GM21723 (cell line): ENCODE measurements around the gene BCL11B.

Experiments used
- ATAC-seq: cut with Tn5 transposase; IDR thresholded peaks from one replicate; pipeline ENCODE4 v1.9.1; 2021; ENCODE audit warnings: mild to moderate bottlenecking, moderate library complexity; ENCODE audit not compliant: unreplicated experiment

The BCL11B gene

DNA sequence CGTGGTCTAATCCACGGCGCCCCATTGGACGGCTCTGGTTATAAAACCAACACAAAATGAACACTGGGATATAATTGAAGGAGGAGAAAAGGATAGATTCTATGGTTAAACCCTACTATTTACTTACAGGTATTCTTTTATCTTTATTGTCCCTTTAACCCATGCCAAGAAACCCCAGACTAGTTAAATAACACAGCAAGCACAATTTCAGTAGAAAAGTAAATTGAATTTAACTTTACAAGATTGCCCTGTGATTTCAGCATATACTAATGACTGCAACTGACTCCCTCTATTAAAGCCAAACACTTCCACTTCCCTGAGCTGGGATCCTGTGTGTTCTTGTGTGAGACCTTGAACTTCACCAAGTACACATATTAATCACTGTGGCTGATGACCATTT, 45.3 kb downstream of the BCL11B start:
- ATAC-seq: no peak

DNA sequence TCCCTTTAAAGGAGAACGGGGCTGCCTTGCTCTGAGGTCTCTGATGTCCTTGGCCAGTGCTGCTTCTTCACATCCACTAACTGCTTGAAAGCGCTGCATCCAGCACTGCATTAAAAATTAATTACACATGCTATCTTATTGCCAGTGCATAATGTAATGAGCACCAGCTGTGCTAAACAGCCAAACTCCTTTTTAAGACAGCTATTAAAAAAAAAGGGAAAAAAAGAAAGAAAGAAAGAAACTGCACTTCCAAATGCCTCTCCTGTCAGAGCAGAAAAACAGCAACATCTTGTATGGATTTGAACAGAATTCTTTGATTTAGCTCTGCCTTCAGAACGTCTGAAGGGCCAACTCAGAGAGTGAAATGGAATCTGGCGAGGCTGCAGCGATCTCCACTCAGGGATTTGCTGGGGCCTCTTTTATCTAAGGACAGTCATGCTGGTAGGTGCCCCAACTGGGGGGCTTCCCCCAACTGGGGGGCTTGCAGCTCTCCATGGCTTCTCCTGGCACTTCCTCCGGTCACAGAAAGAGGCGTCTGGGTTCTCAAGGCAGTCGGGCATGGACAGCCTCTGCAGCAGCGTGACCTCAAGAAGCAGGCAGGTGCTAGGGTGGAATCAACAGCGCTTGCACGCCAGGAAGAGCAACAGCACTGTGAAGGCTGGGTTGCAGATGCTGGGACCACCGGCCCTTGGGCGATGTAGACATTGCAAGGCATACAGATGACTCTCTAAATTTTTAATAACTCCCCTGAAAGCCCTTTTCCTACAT, 46.4 kb downstream of the BCL11B start:
- no peak for ATAC-seq

DNA sequence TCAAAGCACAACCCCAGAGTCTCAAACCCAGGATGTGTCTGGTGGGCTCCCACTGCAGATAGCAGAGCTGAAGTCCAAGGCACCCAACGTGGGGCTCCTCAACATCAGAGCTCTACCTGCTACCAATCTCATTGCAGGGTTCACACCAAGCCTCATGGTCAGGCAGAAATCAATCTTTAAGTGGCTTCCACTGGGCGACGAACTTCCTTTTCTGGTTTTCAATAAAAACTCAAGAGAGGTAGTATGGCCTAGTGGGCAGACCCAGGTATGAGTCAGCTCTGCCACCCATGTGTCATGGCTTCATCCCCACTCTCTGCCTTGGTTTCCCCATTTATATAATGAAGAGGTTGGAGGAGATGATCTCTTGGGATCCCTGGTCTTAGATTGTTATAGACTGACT, 47.0 kb downstream of the BCL11B start:
- no peak for ATAC-seq

DNA sequence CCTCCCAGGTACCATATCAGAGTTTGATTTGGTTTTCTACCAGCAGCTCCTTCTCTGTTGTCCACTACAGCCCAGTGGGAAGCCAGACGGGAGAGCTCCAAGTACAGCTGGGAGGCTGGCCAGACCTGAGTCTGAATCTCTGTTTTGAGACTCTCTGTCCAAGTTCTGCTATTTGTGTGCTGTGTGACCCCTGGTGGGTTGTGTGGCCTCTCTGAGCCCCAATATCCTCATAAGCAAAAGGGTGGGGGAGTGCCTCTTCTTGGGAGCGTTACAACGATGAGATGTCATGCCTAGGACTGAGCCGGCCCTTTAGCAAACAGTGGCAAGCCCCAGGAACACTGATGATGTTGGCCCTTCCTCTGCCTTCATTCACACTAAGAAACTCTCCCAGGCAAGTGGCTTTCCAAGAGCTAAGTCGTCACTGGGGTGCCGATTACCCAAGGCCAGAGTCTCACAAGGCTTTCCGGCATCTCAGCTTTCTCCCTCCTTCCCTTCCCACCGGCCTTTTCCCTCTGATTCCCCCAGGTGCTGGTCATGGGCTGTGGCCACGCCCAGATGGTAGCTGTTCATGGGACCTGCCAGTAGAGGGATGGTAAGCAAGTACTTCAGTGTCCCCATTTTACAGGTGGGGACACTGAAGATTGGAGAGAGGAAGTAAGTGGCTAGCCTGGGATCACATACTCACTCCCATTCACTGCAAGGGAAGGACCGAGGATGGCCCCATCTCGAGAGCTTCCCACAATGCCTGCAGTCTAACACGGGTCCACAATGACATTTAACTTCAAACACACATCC, 47.7 kb downstream of the BCL11B start:
- ATAC-seq: no peak

DNA sequence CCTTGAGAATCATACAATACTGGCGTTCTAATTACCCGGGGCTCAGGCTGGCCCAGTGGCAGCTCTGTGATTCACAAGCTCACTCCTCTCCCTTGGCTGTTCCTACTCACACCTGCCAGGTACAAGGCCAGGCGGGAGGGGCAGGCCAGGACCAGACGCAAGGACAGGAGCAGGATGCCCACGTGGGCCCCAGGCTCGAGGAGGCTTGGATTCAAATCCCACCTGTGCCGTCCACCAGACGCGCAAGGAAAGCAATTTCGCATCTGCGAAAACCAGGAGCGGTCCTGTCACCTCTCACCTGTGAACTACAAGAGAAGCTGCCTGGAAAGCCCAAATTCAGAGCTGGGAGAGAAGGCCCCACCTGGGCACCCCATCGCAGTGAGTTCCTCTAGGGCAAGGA, 50.6 kb downstream of the BCL11B start:
- no peak for ATAC-seq

DNA sequence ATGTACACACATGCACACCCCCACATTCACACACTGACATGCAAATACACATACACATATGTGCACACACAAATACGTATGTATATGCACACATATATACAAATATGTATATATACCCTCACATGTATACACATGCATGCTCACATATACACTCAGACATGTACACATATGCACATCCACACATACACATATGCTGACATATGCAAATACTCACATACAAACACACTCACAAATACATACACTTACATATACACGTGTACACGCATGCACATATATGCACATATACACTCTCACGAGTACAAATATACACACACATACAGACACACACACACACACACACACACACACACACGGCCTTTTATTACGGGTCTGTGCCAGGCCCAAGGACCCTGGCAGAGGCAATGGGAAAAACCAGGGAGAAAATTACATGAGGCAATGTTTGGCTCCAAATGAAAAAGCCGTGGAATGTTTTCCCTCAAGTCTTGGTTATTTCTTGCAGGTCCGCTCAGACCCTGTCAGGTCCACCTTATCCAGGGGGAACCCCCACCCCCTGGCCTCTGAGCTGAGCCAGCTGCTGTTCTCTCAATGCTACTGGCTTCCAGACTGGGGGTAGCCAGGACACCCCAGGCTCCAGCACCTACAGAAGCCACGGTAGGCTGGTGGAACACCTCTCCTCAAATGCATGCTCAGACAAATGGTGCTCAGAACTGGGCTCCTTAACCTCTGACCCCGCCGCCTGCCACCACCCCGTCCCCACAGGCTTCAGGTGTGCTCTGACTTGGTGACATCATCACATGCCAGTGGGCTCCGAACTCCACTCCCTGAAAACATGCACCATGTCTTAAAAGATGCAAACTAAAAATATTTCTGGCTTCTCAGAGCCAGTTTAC, 54.7 kb downstream of the BCL11B start:
- ATAC-seq: no peak

DNA sequence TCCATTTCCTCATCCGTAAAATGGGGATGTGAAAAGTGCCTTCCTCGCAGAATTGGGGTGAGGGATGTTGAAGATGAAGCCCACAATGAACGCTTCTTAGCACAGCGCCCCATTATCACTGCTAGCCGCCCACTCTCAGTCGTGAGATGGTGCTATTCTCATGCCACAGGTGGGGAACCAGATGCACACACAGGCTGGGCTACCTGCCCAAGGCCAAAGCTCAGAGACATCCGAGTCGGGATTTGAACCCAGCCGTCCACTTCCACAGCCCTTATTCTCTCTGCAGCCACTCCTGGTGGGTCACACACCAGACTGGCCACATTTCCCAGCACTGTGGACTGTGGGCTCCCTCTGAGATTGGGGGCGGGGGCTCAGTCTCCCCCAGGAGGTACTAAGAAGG, 55.8 kb downstream of the BCL11B start:
- ATAC-seq: no peak

DNA sequence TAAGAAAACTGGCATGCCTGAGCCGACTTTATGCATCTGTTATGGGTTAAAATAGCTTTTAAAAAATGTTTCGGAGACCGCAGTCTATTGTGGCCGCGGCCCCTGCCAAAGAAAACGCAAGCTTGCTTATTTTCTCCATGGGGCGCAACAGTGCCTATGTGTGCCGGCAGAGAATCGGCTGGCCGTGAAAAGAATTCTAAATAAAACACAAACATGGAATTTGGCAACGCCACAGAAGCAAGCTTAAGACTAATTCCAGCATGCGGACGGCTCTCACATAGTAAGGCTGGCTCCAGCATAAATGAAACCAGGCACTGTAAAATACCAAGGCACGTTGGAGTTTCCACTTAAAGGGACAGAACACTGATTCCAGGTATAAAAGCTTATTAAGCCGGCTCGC, 56.7 kb downstream of the BCL11B start:
- ATAC-seq: no peak

DNA sequence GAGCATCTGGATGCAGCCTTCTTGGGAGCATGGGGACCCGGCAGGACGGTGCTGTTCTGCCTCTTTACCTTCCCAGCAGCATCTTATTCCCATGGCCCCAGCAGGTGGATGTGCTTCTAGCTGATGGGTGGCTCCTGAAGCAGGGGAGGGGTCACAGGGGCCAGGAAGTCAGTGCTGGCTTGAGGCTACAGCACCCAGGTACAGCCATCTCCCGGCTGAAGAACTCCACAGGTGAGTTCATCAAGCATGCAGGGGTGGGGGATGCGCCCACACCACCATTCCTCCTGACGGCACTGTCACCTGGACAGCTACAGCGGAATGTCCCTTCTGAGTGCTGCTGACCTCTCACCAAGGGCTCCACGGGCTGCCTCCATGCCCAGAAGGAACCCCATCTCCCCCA, 57.3 kb downstream of the BCL11B start:
- no peak for ATAC-seq

DNA sequence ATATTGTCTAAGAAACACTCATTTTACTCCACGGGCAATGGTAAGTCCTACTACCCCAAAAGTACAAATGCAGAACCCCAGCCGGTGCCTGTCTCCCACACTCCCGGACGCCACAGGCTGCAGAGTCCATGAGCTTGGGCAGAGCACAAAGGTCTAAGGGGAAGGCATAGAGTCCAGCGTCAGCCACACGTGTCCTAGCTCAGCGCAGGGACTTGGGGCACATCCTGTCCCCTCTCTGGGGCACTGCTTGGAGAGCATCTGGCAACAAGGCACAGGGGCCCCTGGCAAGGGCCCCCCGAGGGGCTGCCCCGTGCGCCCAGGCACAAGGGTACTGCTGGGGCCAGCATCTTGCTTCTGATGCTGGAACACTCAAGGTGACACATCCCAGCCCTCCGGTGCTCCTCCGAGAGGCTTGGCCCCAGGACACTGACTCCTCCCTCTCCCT, 58.4 kb downstream of the BCL11B start:
- ATAC-seq: no peak

DNA sequence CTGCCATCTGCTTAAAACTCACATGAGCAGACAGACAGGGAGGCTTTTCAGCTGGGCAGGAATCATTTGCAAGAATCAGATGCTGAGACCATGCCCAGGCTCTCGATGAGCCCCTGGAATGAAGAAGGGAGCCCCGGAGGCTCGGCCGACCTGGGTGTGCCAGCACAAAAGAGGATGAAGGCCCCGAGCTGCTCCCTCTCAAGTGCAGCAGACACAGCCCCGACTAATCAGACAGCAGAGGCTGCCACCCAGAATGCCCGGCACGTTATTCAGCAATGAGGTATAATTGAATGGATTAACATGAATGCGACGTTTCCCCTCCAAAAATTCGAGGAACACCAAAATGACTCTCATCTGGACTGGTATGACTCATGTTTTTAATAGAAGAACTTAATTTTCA, 58.9 kb downstream of the BCL11B start:
- ATAC-seq: no peak

DNA sequence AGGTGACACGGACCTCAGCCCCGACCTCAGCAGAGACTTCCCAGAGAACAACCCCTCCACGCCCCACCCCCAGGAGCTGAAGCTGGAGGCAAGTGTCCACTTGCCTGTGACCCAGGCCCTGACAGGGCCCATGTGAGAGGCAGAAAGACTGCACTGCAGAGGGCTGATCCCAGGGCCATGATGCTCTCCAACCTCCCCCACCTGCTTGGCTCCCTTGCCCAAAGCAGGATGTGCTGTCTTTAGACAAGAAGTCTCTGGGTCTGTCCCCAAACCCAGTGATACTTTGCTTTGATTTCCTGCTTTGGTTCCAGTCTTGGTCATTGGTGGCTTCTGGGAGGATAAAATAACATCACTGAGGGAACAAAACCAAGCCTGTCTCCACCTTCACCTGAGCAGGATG, 59.4 kb downstream of the BCL11B start:
- no peak for ATAC-seq

DNA sequence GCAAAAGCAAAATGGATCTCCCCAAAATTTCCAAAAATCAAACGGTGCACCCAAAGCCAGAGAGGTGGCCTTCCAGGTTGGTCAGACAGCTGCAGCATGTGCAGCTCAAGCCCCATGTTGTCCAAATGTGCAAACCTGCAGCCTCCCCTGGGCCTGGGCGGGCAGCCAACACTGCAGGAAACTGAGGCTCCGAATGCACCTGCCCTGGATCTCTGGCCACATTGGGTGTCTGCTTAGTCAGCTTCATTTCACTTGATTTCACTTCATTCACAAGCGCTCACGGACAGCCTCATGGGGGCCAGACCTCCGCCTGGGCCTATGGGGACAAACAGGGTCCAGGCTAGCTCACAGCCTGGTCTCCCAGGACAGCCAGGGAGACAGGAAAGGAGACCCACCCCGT, 59.8 kb downstream of the BCL11B start:
- ATAC-seq: no peak

DNA sequence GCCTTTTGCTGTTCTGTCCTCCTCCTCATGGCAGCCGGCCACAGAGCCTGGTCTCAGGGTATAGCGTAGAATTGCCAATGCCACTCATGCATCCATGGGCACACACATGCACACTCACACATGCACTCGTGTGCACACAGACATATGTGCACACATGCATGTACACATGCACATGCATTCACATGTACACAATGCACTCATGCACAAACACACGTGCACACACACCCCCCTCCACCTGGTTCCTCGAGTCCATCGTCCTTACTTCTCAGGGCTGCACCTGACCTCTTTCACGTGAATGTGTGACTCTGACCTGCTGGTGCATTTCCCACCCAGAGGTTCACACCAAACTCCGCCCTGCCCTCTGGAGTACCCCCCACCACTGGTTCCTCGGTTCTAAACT, 60.6 kb downstream of the BCL11B start:
- no peak for ATAC-seq

DNA sequence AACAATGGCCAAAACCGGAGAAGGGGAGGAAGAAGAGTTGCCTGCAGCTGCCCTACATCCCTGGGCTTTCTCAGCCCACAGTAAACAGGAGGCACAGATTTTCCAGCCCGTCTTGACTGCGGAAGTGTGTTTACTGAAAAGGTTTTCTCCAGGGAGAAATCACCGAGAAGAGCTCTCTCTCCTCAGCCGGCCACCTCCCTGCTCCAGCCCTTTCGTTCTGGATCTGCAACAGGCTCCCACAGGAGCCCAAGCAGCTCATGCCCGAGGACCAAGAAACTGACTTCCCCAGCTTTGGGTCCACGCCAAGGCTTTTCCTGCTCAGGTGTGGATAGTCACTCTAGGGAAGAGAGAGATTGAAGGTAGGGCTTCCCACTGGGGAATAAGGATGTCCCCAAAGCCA, 61.7 kb downstream of the BCL11B start:
- ATAC-seq: no peak

DNA sequence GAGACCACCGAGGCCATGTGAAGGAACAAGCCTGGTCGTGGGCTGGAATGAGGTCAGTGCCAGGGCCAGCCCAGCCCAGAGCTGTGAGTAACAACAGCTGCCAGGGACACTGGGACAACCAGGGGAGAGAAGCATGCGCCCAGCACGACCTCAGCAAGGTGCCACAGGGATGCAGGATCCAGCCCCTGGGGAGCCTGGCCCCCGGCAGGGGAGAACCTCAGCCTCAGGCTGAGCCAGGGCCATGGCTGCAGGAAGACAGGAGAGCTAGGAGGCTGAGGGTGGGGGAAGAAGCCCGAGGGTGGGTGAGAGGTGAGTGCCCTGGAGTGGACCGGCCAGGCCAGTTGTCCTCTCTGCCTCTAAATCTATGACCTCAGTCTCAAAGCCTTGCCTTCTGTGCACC, 62.6 kb downstream of the BCL11B start:
- ATAC-seq: no peak

DNA sequence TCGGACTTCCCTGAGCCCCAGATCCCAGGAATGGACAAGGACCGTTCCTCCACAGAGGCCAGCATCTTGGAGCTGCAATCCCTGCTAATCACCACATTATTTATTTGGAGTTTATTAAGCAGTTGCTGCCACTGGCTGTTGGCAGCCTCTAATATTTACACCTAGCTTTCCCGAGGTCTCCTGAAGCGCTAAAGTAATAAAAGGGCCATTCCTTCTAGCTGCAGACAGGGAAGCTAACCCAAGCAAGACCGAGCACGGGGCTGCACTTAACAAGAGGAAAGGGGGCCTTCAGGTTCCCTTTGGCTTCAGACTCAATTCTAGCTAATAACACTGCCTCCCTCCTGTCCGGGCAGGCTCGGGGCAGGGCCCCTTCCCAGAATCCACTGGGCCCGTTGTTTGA, 63.7 kb downstream of the BCL11B start:
- ATAC-seq: no peak

DNA sequence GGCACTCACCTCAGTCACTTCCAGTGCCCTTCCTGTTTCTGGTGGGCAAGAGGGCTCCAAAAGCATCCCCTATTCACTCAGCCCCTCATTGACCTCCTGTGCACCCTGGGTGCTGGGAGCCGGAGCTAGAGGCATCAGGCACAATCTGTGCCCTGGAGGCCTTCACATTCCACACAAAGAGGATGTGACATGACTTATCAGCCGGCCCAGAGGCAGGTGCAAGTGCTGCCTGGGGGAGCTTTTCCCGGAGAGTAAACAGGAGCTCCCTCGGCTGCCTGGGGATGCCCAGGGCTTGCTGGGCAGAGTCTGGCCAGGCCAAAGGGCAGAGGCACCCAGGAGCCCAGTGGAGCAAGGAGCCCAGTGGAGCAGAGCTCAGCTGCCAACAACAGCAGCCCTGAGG, 64.5 kb downstream of the BCL11B start:
- no peak for ATAC-seq

DNA sequence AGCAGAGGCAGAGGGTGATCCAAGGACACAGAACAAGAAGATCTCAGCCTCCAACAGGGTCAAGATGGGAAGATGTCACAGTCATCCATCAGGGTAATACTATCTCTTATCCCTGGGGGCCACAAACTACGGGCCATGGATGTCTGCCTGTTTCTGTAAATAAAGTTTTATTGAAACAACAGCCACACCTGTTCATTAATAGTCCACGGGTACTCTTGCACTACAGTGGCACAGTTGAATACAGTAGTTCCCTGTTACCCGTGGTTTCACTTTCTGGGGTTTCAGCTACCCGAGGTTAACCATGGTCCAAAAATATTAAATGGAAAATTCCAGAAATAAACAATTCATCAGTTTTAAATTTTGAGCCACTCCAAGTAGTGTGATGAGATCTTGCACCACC, 65.9 kb downstream of the BCL11B start:
- no peak for ATAC-seq

DNA sequence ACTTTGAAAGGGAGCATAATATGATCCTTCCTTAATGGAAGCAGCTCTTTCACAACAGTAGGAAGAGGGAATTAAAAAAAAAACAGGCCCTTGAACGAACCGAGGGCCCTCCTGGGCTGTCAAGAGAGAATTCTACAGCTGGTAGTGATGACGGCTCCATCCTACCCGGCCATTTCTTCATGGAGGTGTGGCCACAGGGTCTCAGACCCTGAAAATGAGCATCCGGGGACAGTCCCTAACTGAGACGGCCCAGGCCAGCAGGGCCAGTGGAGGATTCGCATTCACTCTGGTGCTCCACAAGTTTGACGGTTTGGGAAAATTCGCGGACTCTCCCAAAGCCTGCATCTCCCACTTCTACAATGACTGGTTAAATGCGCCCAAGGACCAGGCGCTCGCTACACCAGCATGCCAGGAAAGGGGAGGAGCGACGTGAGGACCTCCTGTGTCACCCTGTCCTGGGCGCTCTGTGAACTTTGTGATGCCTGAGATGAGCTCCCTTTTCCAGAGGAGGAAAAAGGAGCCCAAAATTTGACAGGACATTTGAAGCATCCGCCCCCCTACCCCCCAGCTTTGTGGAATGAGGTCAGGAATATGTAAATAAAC, 66.8 kb downstream of the BCL11B start:
- no peak for ATAC-seq

DNA sequence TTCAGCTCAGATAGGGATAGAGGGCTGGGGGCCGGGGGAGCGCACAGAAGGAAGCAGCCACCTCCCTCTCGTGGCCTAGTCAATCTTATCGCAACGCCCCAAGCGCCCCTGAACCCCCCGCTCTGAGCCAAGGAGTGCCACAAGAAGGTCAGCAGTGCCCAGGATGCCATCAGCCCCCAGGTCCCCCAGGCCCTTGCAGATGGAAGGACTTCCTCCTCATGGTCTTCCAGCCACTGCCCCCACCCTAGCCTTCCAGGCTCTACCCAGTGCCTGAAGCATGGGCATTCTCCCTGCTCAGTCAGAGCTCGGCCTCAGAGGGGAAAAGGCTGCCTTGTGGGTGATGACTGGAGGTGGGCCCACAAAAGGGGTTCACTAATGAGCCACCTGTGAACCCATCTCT, 68.2 kb downstream of the BCL11B start:
- ATAC-seq: no peak
